C4-2B (cell line): ENCODE results near the gene CWF19L2.

Source experiments
- ZFX ChIP-seq: fragments of 450-650 bp; IDR thresholded peaks from 2 replicates; pipeline ENCODE4 v1.6.1; 2017
- TF ChIP-seq, protein P1 (sequence below): fragments of 450-650 bp; conservative IDR thresholded peaks from 2 replicates; pipeline ENCODE4 v1.5.1; 2017; ENCODE audit warnings: mild to moderate bottlenecking

DNA sequence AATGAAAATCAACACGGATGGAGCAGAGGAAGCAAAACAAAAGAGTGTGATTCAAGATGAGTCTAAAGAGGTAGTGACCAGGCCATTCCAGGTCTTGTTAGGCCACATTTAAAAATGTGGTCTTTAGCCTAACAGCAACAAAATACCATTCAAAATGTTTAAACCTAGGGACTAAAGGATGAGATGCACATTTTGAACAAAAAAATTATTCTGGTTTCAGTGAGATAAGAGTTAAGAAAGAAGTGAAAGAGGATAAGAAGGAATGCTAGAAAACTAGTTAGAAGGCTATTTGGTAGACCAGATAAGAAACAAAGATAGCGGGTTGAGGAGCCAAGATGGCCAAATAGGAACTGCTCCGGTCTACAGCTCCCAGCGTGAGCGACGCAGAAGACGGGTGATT, 85.2 kb downstream of the CWF19L2 start:
- TF ChIP-seq, protein P1, sequence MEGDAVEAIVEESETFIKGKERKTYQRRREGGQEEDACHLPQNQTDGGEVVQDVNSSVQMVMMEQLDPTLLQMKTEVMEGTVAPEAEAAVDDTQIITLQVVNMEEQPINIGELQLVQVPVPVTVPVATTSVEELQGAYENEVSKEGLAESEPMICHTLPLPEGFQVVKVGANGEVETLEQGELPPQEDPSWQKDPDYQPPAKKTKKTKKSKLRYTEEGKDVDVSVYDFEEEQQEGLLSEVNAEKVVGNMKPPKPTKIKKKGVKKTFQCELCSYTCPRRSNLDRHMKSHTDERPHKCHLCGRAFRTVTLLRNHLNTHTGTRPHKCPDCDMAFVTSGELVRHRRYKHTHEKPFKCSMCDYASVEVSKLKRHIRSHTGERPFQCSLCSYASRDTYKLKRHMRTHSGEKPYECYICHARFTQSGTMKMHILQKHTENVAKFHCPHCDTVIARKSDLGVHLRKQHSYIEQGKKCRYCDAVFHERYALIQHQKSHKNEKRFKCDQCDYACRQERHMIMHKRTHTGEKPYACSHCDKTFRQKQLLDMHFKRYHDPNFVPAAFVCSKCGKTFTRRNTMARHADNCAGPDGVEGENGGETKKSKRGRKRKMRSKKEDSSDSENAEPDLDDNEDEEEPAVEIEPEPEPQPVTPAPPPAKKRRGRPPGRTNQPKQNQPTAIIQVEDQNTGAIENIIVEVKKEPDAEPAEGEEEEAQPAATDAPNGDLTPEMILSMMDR, result no peak
- TF ChIP-seq ZFX, result no peak
